Spleen (tissue), 7 donors: ENCODE measurements around the gene PIP5K1B.

ENCODE experiments used
- CTCF ChIP-seq, 11 experiments: fragments of 200-600 bp in 7 of 11; fragments of 450-650 bp in 4 of 11; sonication (generic) in 4 of 11; IDR thresholded peaks in 8 of 11; conservative IDR thresholded peaks in 3 of 11; 1 replicate in 7 of 11; 2 replicates in 4 of 11; pipeline versions ENCODE4 v1.4.0 to v1.8.0; 2016 to 2021; ENCODE audit warnings: antibody characterized with exemption in 11 of 11, inconsistent platforms in 4 of 11, mild to moderate bottlenecking in 1 of 11
- POLR2A ChIP-seq, 3 donors: fragments of 450-650 bp; IDR thresholded peaks; one replicate each; pipeline ENCODE4 v1.5.1; 2017; ENCODE audit warnings: antibody characterized with exemption in 3 of 3, mild to moderate bottlenecking in 1 of 3
- POLR2AphosphoS5 ChIP-seq, 3 donors: sonication (generic); formaldehyde crosslinking; IDR thresholded peaks; one replicate each; pipeline ENCODE4 v1.5.1; 2017; ENCODE audit warnings: antibody characterized with exemption in 3 of 3
- donor health status: DM: no; HTN: no; CAD: no; lungs with moderate emphysema.
- donor health status: DM: no; HTN: no; CAD: no.
- donor health status: DM: no; HTN: no; CAD: no.

- no peak for TF ChIP-seq CTCF (IDR thresholded peaks at IDR 0.05 in 8 of 11, conservative IDR thresholded peaks at IDR 0.05 in 3 of 11)
- TF ChIP-seq POLR2A (IDR thresholded peaks at IDR 0.05) = no peak
- TF ChIP-seq POLR2AphosphoS5 (IDR thresholded peaks at IDR 0.05) = no peak
Measured at GRCh38 chr9:68717552-68718443, 12.8 kb downstream of the PIP5K1B start.
